GM19463 (cell line): Measurements from ENCODE around the gene ZNF792.
"Not testable (repeated sequence)": the region's sequence is repeated elsewhere in the genome, so short reads cannot be mapped to it uniquely, and the experiment has no call there.

Experiments
- ATAC-seq: cut with Tn5 transposase; IDR thresholded peaks from one replicate; pipeline ENCODE4 v1.9.1; 2021; ENCODE audit warnings: mild to moderate bottlenecking, moderate library complexity; ENCODE audit not compliant: unreplicated experiment

ZNF792 gene

GRCh38 chr19:34926685-34927375, 37.2 kb downstream of the ZNF792 start, which contains the start of gene ZNF30:
ZNF30 (plus strand) TSS chr19:34926903; CDS start chr19:34929948, 3,045 bp downstream.
- peak; percentile 99 for ATAC-seq

- no peak for ATAC-seq
These were observed 37.7 kb downstream of the ZNF792 start for GRCh38 chr19:34926361-34926684.

DNA sequence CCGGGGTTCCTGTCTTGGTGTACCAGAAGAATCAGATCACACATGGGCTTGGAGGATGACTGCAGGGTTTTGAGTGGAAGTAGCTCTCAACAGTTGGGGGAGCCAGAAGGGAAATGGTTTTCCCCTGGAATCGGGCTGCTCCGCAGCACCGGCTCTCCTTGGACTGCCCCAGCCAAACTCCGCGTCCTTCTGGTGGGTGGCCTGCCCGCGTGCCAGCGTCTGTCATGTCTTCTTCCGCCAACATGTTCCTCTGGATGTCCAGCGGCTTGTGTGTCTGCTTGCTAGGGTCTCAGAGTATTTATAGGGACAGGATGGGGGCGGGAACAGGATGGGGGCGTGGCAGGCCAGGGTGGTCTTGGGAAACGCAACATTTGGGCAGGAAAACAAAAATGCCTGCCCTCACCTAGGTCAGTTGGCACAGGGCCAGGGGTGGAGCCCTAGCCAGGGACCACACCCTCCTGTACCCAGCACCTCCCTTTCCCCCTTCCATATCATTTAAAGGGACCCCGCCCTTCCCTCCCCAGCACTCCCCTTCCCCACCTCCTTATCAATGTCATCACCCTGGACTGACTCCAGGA, 38.7 kb downstream of the ZNF792 start:
- ATAC-seq, result no peak

DNA sequence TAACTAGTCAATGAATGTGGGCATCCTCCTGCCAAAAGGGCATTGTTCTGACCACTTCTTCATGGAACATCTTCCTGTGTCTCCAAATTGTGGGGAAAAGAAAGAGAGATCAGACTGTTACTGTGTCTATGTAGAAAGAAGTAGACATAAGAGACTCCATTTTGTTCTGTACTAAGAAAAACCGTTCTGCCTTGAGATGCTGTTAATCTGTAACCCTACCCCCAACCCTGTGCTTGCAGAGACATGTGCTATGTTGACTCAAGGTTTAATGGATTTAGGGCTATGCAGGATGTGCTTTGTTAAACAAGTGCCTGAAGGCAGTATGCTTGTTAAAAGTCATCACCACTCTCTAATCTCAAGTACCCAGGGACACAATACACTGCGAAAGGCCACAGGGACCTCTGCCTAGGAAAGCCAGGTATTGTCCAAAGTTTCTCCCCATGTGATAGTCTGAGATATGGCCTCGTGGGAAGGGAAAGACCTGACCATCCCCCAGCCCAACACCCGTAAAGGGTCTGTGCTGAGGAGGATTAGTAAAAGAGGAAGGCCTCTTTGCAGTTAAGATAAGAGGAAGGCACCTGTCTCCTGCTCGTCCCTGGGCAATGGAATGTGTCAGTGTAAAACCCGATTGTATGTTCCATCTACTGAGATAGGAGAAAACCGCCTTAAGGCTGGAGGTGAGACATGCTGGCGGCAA, 43.8 kb downstream of the ZNF792 start:
- not testable (repeated sequence) for ATAC-seq

DNA sequence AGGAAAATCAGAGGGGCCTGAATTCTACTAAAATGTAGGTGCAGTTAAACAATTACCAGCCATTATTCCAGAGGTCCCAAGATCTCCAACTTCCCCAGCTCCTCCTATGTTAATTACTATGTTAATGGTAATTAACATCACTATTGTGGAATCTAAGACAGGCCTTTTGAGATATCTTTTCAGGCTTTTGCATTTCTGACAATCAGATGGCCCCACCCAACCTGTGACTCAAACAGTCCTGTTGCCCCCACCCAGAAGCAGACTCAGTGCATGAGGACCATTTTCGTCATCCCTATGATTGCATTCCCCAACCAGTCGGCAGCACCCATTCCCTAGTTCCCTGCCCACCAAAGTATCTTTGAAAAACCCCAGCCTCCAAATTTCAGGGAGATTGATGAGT, 45.8 kb downstream of the ZNF792 start:
- no peak for ATAC-seq

GRCh38 chr19:34917144-34917543, 46.9 kb downstream of the ZNF792 start:
- ATAC-seq, result not testable (repeated sequence)

- no peak for ATAC-seq
These were observed 53.3 kb downstream of the ZNF792 start for GRCh38 chr19:34910770-34911169.
